ENCODE measurements around the gene VAV3. TPM values are rescaled to one million over a fixed set of nuclear protein-coding genes. Genes with fewer than 3 reads are reported as not detected.
A peak's percentile ranks its signal among the peaks of the same experiment; 100 is the strongest.
"Not testable (repeated sequence)": the region's sequence is repeated elsewhere in the genome, so short reads cannot be mapped to it uniquely, and the experiment has no call there.

VAV3 gene
- 57.5 TPM for total RNA-seq

GRCh38 chr1:107965110-107965991 lies at the start of gene VAV3:
TSS of gene VAV3 (minus strand) at chr1:107965180. CDS start at chr1:107964869, 311 bp downstream.
- peak; percentile 74 for DNase-seq (ENCODE audit: low spot score)

- DNase-seq (ENCODE audit: low spot score), result no peak
Observed at GRCh38 chr1:108012553-108012952, 47.6 kb upstream of the VAV3 start.

GRCh38 chr1:108011295-108011694 lies 46.3 kb upstream of the VAV3 start:
- DNase-seq (ENCODE audit: low spot score), result no peak

GRCh38 chr1:108010581-108010980 lies 45.6 kb upstream of the VAV3 start:
- DNase-seq (ENCODE audit: low spot score), result no peak

GRCh38 chr1:108009603-108010195 lies 44.7 kb upstream of the VAV3 start:
- no peak for DNase-seq (ENCODE audit: low spot score)

- no peak for DNase-seq (ENCODE audit: low spot score)
Observed at GRCh38 chr1:108007531-108007930, 42.6 kb upstream of the VAV3 start.

- no peak for DNase-seq (ENCODE audit: low spot score)
Observed at GRCh38 chr1:108007070-108007469, 42.1 kb upstream of the VAV3 start.

GRCh38 chr1:108004919-108005318 lies 39.9 kb upstream of the VAV3 start:
- not testable (repeated sequence) for DNase-seq (ENCODE audit: low spot score)

- DNase-seq (ENCODE audit: low spot score), result peak; percentile 46
Observed at GRCh38 chr1:108000620-108001111, 35.7 kb upstream of the VAV3 start.

- DNase-seq (ENCODE audit: low spot score), result no peak
Observed at GRCh38 chr1:108000184-108000583, 35.2 kb upstream of the VAV3 start.

- no peak for DNase-seq (ENCODE audit: low spot score)
Observed at GRCh38 chr1:107997866-107998265, 32.9 kb upstream of the VAV3 start.

GRCh38 chr1:107993920-107994319 lies 28.9 kb upstream of the VAV3 start:
- DNase-seq (ENCODE audit: low spot score), result no peak

GRCh38 chr1:107992347-107992746 lies 27.4 kb upstream of the VAV3 start:
- DNase-seq (ENCODE audit: low spot score), result no peak

GRCh38 chr1:107991371-107992066 lies 26.5 kb upstream of the VAV3 start:
- DNase-seq (ENCODE audit: low spot score), result no peak

- DNase-seq (ENCODE audit: low spot score), result no peak
Observed at GRCh38 chr1:107990606-107991005, 25.6 kb upstream of the VAV3 start.

- DNase-seq (ENCODE audit: low spot score), result no peak
Observed at GRCh38 chr1:107981277-107981676, 16.3 kb upstream of the VAV3 start.

GRCh38 chr1:107979926-107980325 lies 14.9 kb upstream of the VAV3 start:
- DNase-seq (ENCODE audit: low spot score), result no peak

- DNase-seq (ENCODE audit: low spot score), result no peak
Observed at GRCh38 chr1:107979088-107979487, 14.1 kb upstream of the VAV3 start.

- no peak for DNase-seq (ENCODE audit: low spot score)
Observed at GRCh38 chr1:107976836-107977235, 11.9 kb upstream of the VAV3 start.

GRCh38 chr1:107976431-107976830 lies 11.5 kb upstream of the VAV3 start:
- no peak for DNase-seq (ENCODE audit: low spot score)

GRCh38 chr1:107975851-107976250 lies 10.9 kb upstream of the VAV3 start:
- DNase-seq (ENCODE audit: low spot score), result no peak

GRCh38 chr1:107974090-107974489 lies 9.1 kb upstream of the VAV3 start:
- DNase-seq (ENCODE audit: low spot score), result no peak
